Astrocyte of the spinal cord (primary cell): Measurements from ENCODE around the gene RAE1.

ENCODE experiments used
- DNase-seq: peaks from one replicate; pipeline ENCODE4 v3.0.0; 2011; ENCODE audit warnings: low read depth, low spot score
- H3K4me3 ChIP-seq: 2 replicates; pipeline ENCODE4 v1.5.1; 2011; ENCODE audit warnings: low read depth, mild to moderate bottlenecking, low read length, moderate library complexity
- in situ Hi-C: cut with HindIII; loops from 2 replicates; pipeline ENCODE4 v1.10.0; 2017; ENCODE audit warnings: low sequenced_read_pairs
- TF ChIP-seq, protein P1 (sequence below): IDR thresholded peaks from 2 replicates; pipeline ENCODE4 v1.5.1; 2012; ENCODE audit warnings: low read depth, mild to moderate bottlenecking, low read length, inconsistent platforms

The RAE1 gene

GRCh38 chr20:57313230-57313629 lies 37.8 kb upstream of the RAE1 start:
- H3K4me3 ChIP-seq: no peak overlapping the region
- in situ Hi-C loops: no loop called here
- TF ChIP-seq, protein P1, sequence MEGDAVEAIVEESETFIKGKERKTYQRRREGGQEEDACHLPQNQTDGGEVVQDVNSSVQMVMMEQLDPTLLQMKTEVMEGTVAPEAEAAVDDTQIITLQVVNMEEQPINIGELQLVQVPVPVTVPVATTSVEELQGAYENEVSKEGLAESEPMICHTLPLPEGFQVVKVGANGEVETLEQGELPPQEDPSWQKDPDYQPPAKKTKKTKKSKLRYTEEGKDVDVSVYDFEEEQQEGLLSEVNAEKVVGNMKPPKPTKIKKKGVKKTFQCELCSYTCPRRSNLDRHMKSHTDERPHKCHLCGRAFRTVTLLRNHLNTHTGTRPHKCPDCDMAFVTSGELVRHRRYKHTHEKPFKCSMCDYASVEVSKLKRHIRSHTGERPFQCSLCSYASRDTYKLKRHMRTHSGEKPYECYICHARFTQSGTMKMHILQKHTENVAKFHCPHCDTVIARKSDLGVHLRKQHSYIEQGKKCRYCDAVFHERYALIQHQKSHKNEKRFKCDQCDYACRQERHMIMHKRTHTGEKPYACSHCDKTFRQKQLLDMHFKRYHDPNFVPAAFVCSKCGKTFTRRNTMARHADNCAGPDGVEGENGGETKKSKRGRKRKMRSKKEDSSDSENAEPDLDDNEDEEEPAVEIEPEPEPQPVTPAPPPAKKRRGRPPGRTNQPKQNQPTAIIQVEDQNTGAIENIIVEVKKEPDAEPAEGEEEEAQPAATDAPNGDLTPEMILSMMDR: no peak
- no peak for DNase-seq

DNA sequence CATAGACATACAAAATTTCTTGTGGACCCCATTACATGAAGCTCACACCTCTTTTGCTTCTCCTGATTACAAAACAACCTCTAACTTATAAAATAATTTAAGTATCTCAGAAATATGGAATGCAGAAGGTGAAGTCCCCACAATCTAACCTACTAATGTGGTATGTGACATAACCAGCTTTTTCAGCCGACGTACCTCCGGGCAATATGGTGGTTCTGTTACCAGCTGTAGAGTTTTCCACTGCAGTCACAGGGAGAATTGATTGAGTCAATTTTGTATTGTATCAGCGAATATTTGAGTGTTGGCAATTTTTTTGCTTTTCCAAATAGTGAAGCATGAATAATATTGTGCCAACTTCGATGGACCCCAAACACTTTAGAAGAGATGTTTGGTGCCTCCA lies 37.1 kb upstream of the RAE1 start:
- in situ Hi-C loops: no loop called here
- DNase-seq: no peak
- no peak overlapping the region for H3K4me3 ChIP-seq
- TF ChIP-seq, protein P1: no peak

DNA sequence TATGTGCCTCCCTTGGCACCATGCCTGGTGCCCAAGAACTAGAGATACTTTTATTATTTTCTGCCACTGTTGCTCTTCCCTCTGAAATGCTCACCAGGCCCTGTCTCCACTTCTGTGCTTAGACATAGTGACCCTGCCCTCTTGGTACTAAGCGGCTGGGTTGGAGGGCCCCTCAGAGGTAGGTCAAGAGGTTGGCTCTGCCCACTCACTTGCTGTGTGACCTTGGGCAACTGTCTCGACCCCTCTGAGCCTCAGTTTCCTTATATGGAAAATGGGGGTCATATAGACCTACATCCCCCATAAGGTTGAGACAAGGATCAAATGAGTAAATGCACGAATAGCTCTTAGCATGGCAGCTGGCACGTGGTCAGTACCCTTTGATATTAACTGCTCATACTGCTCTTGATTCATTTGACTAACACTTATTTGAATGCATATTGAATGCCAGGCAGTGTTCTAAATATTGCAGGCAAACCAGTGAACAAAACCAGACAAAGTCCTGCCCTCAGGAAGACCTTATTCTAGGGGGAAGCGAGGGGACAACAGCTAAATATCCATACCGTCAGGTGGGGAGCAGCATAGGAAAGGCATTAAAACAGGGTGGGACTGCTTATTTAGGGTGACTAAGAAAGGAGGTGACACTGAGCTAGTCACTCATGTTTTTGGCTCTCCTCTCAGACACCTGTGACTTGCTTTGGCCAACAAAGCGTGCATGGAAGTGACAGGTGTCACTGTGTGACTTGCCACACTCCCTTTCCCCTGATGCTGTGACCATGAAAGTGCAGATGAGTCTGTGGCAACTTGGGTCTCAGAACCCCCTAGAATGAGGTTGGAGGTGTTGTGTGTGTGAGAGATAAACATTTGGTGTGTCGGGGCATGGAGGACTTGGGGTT lies 35.7 kb upstream of the RAE1 start:
- no peak overlapping the region for H3K4me3 ChIP-seq

DNA sequence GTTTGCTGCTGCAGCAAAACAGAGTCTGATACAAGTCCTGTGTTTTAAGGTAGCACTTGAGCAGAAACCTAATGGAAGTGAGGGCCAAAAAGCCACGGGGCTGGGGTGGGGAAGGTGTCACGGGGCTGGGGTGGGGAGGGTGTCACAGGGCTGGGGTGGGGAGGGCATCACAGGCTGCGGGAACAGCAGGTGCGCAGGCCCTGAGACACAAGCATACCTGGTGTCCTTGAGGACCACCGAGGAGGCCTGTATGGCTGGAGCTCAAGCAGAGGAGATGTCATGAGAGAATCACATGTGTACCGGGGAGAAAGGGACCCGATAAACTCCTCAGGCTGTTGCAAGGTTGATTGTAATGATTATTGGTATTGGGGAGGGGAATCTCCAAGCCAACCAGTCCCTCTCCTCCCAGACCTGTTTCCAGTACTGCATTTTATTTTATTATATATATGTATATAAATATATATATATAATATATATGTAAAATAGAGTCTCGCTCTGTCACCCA lies 35.0 kb upstream of the RAE1 start:
- no peak overlapping the region for H3K4me3 ChIP-seq
- TF ChIP-seq, protein P1: no peak
- no peak for DNase-seq
- in situ Hi-C loops: no loop called here

More for the DNA sequence above, 35.7 kb upstream of the RAE1 start:
- TF ChIP-seq, protein P1: no peak
- in situ Hi-C loops: no loop called here
- DNase-seq: no peak

- DNase-seq: no peak
- in situ Hi-C loops: no loop called here
- no peak overlapping the region for H3K4me3 ChIP-seq
- TF ChIP-seq, protein P1: no peak
These were observed 34.3 kb upstream of the RAE1 start for GRCh38 chr20:57316795-57317201.

- TF ChIP-seq, protein P1: no peak
- H3K4me3 ChIP-seq: no peak overlapping the region
- in situ Hi-C loops: no loop called here
- DNase-seq: no peak
These were observed 33.7 kb upstream of the RAE1 start for GRCh38 chr20:57317316-57317788.
